Mesendoderm (in vitro differentiated cells): ENCODE measurements around the gene ERICH6.

Source experiments
- DNase-seq: peaks from one replicate; pipeline ENCODE4 v3.0.0; 2013
- H2AK5ac ChIP-seq: 2 replicates; pipeline ENCODE4 v1.6.1; 2013; ENCODE audit warnings: low read length, inconsistent platforms
- H2BK120ac ChIP-seq: 2 replicates; pipeline ENCODE4 v1.6.1; 2013; ENCODE audit warnings: low read depth, mild to moderate bottlenecking, low read length, moderate library complexity, mixed read lengths
- H2BK15ac ChIP-seq: replicated peaks from 2 replicates; pipeline ENCODE4 v1.6.1; 2013; ENCODE audit warnings: low read depth, mild to moderate bottlenecking, moderate library complexity
- H2BK5ac ChIP-seq: 2 replicates; pipeline ENCODE4 v1.6.1; 2013; ENCODE audit warnings: low read length, inconsistent platforms
- H3K18ac ChIP-seq: 2 replicates; pipeline ENCODE4 v1.6.1; 2013; ENCODE audit warnings: mild to moderate bottlenecking, low read length, mixed read lengths
- H3K23ac ChIP-seq: one replicate; pipeline ENCODE4 v1.6.1; 2013; ENCODE audit warnings: low read length
- H3K27ac ChIP-seq: 2 replicates; pipeline ENCODE4 v1.5.1; 2013; ENCODE audit warnings: low read depth, mild to moderate bottlenecking, inconsistent platforms, low read length, moderate library complexity
- H3K27me3 ChIP-seq: 2 replicates; pipeline ENCODE4 v1.6.1; 2013; ENCODE audit warnings: low read length, control low read depth, mild to moderate bottlenecking, inconsistent platforms; ENCODE audit not compliant: insufficient read depth, poor library complexity
- H3K36me3 ChIP-seq: 2 replicates; pipeline ENCODE4 v1.6.1; 2013; ENCODE audit warnings: low read length, inconsistent platforms; ENCODE audit not compliant: control insufficient read depth, insufficient read depth
- H3K4ac ChIP-seq: one replicate; pipeline ENCODE4 v1.6.1; 2013; ENCODE audit warnings: low read depth, mild to moderate bottlenecking, low read length, moderate library complexity
- H3K4me1 ChIP-seq: 2 replicates; pipeline ENCODE4 v1.6.1; 2013; ENCODE audit warnings: low read depth, low read length, inconsistent platforms; ENCODE audit not compliant: control insufficient read depth
- H3K4me2 ChIP-seq: 2 replicates; pipeline ENCODE4 v1.6.1; 2013; ENCODE audit warnings: low read length
- H3K4me3 ChIP-seq: 2 replicates; pipeline ENCODE4 v1.5.1; 2013; ENCODE audit warnings: mild to moderate bottlenecking, low read length
- H3K56ac ChIP-seq: one replicate; pipeline ENCODE4 v1.6.1; 2013; ENCODE audit warnings: low read length
- H3K79me1 ChIP-seq: 2 replicates; pipeline ENCODE4 v1.6.1; 2013; ENCODE audit warnings: low read length, inconsistent platforms
- H3K79me2 ChIP-seq: 2 replicates; pipeline ENCODE4 v1.6.1; 2013; ENCODE audit warnings: mild to moderate bottlenecking, low read length; ENCODE audit not compliant: control insufficient read depth, insufficient read depth
- H3K9ac ChIP-seq: 2 replicates; pipeline ENCODE4 v1.6.1; 2013; ENCODE audit warnings: low read length, inconsistent platforms
- H4K5ac ChIP-seq: one replicate; pipeline ENCODE4 v1.6.1; 2013; ENCODE audit warnings: low read length
- H4K8ac ChIP-seq: one replicate; pipeline ENCODE4 v1.6.1; 2013; ENCODE audit warnings: low read depth, mild to moderate bottlenecking, control low read depth, low read length, moderate library complexity
- WGBS: extraction: QIAGEN DNeasy Blood & Tissue Kit; methylation state at CpG from one replicate; pipeline ENCODE4 v1.1.7; 2013; ENCODE audit warnings: low lambda C conversion rate, missing lambda C conversion rate; ENCODE audit not compliant: insufficient coverage; ENCODE audit errors: extremely low coverage; 5-methylcytosine and 5-hydroxymethylcytosine counted together

ERICH6 gene

DNA sequence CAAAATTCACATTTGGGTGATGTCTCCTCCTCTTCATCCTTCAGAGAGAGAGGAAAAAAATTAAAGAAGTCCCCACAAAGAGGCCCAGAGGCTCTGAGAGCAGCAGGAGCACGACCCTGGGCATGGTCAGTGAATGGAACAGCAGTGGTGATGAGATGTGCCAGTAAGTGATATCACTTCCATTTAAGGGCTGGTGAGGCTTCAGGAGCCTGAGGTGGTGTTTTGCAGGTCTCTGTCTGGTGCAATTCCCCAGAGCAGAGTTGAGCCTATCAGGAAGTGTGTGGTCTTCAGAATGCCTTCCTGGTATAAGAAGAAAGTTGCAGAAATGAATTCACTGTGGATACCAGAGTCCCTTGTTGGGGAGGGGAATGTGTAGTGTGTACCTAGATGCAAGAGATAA lies 21.4 kb downstream of the ERICH6 start:
- H3K27ac ChIP-seq: no peak overlapping the region

DNA sequence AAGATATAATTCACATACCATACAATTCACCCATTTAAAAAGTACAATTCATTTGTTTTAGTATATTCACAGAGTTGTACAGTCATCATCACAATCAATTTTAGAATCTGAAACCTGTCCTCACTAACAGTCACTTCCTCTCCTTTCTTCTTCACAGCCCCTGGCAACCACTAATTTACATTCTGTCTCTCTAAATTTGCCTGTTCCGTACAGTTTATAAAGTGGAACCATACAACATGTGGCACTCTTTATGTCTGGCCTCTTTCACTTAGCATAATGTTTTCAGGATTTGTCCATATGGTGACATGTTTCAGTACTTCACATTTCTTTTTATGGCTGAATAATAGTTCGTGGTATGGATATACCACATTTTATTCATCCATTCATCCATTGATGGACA lies 22.7 kb downstream of the ERICH6 start:
- no CpG with 5 or more reads among the region's 2 CpGs for WGBS
- no peak overlapping the region for H2BK15ac ChIP-seq
- no peaks in the 10 kb centered on the region for H3K79me2 ChIP-seq

More for the DNA sequence above, 21.4 kb downstream of the ERICH6 start:
- H3K4me2 ChIP-seq: no peak overlapping the region
- no peak overlapping the region for H3K4ac ChIP-seq
- no peak for DNase-seq
- no peak overlapping the region for H3K23ac ChIP-seq
- H3K79me1 ChIP-seq: no peaks in the 10 kb centered on the region
- no peak overlapping the region for H2AK5ac ChIP-seq
- H3K9ac ChIP-seq: no peak overlapping the region
- H2BK15ac ChIP-seq: no peak overlapping the region
- H4K8ac ChIP-seq: no peak overlapping the region
- no CpG with 5 or more reads among the region's 1 CpG for WGBS
- H3K79me2 ChIP-seq: no peaks in the 10 kb centered on the region
- no peaks in the 10 kb centered on the region for H3K36me3 ChIP-seq
- no peak overlapping the region for H3K18ac ChIP-seq
- no peak overlapping the region for H2BK120ac ChIP-seq
- H3K27me3 ChIP-seq: no peaks in the 10 kb centered on the region
- H2BK5ac ChIP-seq: no peak overlapping the region
- H3K56ac ChIP-seq: no peak overlapping the region
- H3K4me1 ChIP-seq: no peaks in the 10 kb centered on the region
- H3K4me3 ChIP-seq: no peak overlapping the region
- no peak overlapping the region for H4K5ac ChIP-seq

DNA sequence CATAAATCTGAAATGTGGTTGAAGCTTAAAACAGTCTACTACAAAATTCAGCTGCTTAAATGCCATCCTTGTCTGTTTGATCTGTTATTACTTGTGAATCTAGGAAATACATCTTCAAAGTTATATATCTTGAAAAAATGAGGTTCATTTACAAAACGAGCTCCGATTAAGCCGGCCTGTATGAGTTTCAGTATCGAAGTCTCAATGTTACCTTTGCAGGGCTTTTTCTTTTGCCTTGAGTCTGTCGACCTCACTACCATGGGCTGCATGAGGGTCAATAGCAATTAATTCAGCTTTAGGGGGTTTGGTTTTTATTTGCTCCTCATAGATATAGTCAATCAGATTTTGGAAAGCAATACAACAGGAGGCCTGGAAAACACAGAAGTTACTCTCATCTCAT lies 23.2 kb downstream of the ERICH6 start:
- no CpG with 5 or more reads among the region's 5 CpGs for WGBS
- no peak for DNase-seq
- no peak overlapping the region for H3K27ac ChIP-seq
- no peak overlapping the region for H4K5ac ChIP-seq
- no peak overlapping the region for H3K18ac ChIP-seq
- no peaks in the 10 kb centered on the region for H3K79me2 ChIP-seq
- no peak overlapping the region for H3K56ac ChIP-seq
- H3K36me3 ChIP-seq: no peaks in the 10 kb centered on the region
- no peak overlapping the region for H3K23ac ChIP-seq
- no peak overlapping the region for H2BK15ac ChIP-seq
- H3K4me3 ChIP-seq: no peak overlapping the region
- H2BK5ac ChIP-seq: no peak overlapping the region
- no peak overlapping the region for H2BK120ac ChIP-seq
- H3K9ac ChIP-seq: no peak overlapping the region
- H3K4ac ChIP-seq: no peak overlapping the region
- no peak overlapping the region for H3K4me2 ChIP-seq
- no peaks in the 10 kb centered on the region for H3K27me3 ChIP-seq
- H2AK5ac ChIP-seq: no peak overlapping the region
- H3K4me1 ChIP-seq: no peaks in the 10 kb centered on the region
- no peaks in the 10 kb centered on the region for H3K79me1 ChIP-seq
- H4K8ac ChIP-seq: no peak overlapping the region

More for the DNA sequence above, 22.7 kb downstream of the ERICH6 start:
- Histone ChIP-seq H3K36me3 (no peaks in the 10 kb centered on the region), H3K4me1 (no peaks in the 10 kb centered on the region), H3K9ac (no peak overlapping the region), H3K18ac (no peak overlapping the region), H2BK120ac (no peak overlapping the region), H3K79me1 (no peaks in the 10 kb centered on the region), H3K27me3 (no peaks in the 10 kb centered on the region), H3K4ac (no peak overlapping the region), H3K56ac (no peak overlapping the region), H2AK5ac (no peak overlapping the region), H4K5ac (no peak overlapping the region), H3K27ac (no peak overlapping the region), H4K8ac (no peak overlapping the region), H3K4me3 (no peak overlapping the region), H2BK5ac (no peak overlapping the region), H3K4me2 (no peak overlapping the region), H3K23ac (no peak overlapping the region)
- DNase-seq: no peak

DNA sequence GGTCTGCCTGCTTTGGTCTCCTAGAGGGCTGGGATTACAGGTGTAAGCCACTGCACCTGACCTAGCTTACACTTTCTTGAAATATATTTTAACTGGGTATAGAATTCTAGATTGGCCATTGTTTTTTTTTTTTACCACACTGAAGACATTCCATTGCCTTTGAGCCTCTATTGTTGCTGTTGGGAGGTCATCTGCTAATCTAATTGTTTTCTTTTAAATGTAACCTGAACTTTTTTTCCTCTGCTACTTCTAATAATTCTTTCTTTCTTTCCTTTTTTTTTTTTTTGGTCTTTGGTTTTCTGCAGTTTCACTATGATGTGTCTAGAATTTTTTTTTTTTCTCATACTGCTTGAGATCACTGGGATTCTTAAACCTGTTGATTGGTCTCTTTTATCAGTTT lies 28.1 kb downstream of the ERICH6 start:
- H3K4me2 ChIP-seq: no peak overlapping the region
- no peak overlapping the region for H3K18ac ChIP-seq
- no peak overlapping the region for H3K23ac ChIP-seq
- H3K79me2 ChIP-seq: no peaks in the 10 kb centered on the region
- H2BK15ac ChIP-seq: no peak overlapping the region
- no peaks in the 10 kb centered on the region for H3K27me3 ChIP-seq
- no peak overlapping the region for H3K56ac ChIP-seq
- H3K79me1 ChIP-seq: no peaks in the 10 kb centered on the region
- H2AK5ac ChIP-seq: no peak overlapping the region
- no peak overlapping the region for H3K9ac ChIP-seq
- H2BK120ac ChIP-seq: no peak overlapping the region
- H4K8ac ChIP-seq: no peak overlapping the region
- no peak overlapping the region for H3K27ac ChIP-seq
- no peak overlapping the region for H2BK5ac ChIP-seq
- H3K4me1 ChIP-seq: no peaks in the 10 kb centered on the region
- no peak for DNase-seq
- H4K5ac ChIP-seq: no peak overlapping the region
- H3K36me3 ChIP-seq: no peaks in the 10 kb centered on the region
- H3K4me3 ChIP-seq: no peak overlapping the region
- no peak overlapping the region for H3K4ac ChIP-seq

DNA sequence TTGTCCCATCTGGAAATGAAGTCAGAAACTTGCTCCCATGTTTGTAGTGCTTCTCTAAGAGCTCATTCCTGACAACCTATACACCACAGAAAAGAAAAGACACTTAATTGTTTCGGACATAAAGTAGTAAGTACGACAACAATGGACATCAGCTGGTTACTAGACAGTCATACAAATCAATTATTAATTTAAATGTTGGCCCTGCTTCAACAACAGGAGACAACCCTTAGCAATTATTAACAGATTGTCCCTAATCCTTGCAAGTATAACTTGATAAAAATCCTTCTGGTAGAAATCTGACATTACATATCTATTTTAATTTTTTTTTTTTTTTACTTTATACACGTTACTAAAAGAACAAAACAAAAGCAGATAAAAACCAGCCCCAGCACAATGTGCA lies 29.8 kb downstream of the ERICH6 start:
- H4K5ac ChIP-seq: no peak overlapping the region
- no peak for DNase-seq
- H3K79me2 ChIP-seq: no peaks in the 10 kb centered on the region
- H3K27me3 ChIP-seq: no peaks in the 10 kb centered on the region
- H3K18ac ChIP-seq: no peak overlapping the region
- no CpG with 5 or more reads among the region's 3 CpGs for WGBS
- no peak overlapping the region for H3K4me2 ChIP-seq
- H3K27ac ChIP-seq: no peak overlapping the region
- no peak overlapping the region for H2BK15ac ChIP-seq
- H3K4ac ChIP-seq: no peak overlapping the region
- H2BK5ac ChIP-seq: no peak overlapping the region
- no peak overlapping the region for H3K9ac ChIP-seq
- H3K4me3 ChIP-seq: no peak overlapping the region
- H3K36me3 ChIP-seq: no peaks in the 10 kb centered on the region
- no peak overlapping the region for H2BK120ac ChIP-seq
- H4K8ac ChIP-seq: no peak overlapping the region
- H2AK5ac ChIP-seq: no peak overlapping the region
- no peaks in the 10 kb centered on the region for H3K4me1 ChIP-seq
- no peaks in the 10 kb centered on the region for H3K79me1 ChIP-seq
- no peak overlapping the region for H3K23ac ChIP-seq
- H3K56ac ChIP-seq: no peak overlapping the region

DNA sequence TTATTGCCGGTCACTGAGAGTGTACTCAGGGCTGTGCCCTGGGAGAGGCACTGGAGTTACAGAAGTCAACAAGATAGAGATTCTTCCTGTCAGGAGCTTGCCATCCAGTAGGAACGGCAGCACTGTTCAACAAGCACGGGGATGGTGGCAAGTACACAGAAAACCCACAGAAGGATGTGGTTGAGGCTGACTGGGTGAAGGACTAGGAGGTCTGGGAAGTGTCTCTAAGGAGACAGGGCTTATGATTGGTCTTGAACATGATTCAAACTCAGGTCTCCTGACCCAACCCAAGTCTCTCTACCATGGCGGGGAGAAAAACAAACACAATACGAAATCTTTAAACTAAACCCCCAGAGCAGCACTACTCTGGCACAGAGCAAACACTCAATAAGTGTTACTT lies 37.6 kb downstream of the ERICH6 start:
- no peak overlapping the region for H3K56ac ChIP-seq
- H3K79me1 ChIP-seq: no peaks in the 10 kb centered on the region
- H3K9ac ChIP-seq: no peak overlapping the region
- H2BK5ac ChIP-seq: no peak overlapping the region
- no peak overlapping the region for H3K4ac ChIP-seq
- no peak overlapping the region for H3K4me2 ChIP-seq
- H3K4me3 ChIP-seq: no peak overlapping the region
- no peak for DNase-seq
- no peak overlapping the region for H3K18ac ChIP-seq
- no peak overlapping the region for H3K23ac ChIP-seq
- no peak overlapping the region for H2AK5ac ChIP-seq
- no peak overlapping the region for H2BK120ac ChIP-seq
- no peak overlapping the region for H4K5ac ChIP-seq
- no peak overlapping the region for H3K27ac ChIP-seq
- no peak overlapping the region for H2BK15ac ChIP-seq
- H3K27me3 ChIP-seq: no peaks in the 10 kb centered on the region
- H3K4me1 ChIP-seq: no peaks in the 10 kb centered on the region
- H3K79me2 ChIP-seq: no peaks in the 10 kb centered on the region
- no peaks in the 10 kb centered on the region for H3K36me3 ChIP-seq
- H4K8ac ChIP-seq: no peak overlapping the region
- WGBS: no CpG with 5 or more reads among the region's 5 CpGs
